Central memory CD4-positive, alpha-beta T cell (primary cell): Measurements from ENCODE around the gene ALDH5A1.

ENCODE experiments used
- DNase-seq: peaks from one replicate; pipeline ENCODE4 v3.0.0; 2022

The ALDH5A1 gene

DNA sequence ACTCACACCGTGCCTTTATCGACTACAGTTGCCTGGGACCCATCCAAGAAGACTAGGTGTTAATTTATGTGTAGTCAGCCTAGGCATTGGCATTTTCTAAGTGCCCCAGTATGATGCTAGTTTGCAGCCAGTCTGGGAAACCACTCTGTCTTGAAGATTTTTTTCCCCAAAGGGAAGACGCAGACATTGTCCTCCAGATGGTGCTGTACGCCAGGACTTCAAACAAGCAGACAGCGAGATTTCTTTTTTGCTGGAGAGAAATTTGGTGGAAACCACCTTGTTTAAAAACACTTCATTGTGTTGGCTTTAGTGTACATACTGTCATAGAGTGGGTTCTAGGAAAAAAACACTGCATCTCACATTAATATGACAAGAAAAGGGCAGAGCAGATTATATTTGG lies 30.0 kb downstream of the ALDH5A1 start:
- no peak for DNase-seq

DNA sequence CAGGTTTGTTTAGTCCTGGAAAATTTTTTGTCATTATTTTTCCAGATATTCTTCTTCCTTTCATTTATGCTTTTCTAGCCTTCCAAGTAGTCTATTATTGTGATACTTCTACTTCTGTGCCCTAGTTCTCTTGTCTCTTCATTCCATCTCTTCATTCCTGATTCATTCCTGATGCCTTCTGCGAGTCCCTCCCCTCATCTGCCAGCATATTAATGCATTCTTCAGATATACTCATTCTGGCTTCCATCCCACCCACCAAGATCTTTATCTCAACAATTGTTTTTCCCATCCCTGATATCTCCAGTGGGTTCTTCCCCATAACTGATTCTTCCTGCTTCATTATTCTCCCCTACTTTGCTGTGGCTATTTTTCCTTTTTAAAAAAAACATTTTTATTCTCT lies 35.2 kb downstream of the ALDH5A1 start:
- no peak for DNase-seq

DNA sequence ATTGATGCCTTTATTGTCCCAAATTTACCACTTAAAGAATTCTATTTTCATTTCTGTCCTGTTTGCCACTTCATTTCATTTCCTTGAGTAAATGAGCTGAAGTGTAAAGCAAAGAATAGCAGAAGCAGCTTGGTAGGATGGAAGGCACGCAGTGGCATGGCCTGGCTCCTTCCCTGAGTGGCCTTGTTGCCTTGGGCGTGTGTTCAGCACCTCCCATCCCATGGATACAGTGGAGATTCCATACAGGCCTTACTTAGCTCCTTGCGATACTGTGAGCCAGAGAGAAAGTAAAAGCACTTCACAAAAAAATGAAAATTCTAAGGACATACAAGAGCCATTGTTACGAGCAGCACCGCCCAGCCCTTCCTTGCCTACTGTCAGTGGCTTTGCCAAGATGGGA lies 39.6 kb downstream of the ALDH5A1 start:
- DNase-seq = no peak

DNA sequence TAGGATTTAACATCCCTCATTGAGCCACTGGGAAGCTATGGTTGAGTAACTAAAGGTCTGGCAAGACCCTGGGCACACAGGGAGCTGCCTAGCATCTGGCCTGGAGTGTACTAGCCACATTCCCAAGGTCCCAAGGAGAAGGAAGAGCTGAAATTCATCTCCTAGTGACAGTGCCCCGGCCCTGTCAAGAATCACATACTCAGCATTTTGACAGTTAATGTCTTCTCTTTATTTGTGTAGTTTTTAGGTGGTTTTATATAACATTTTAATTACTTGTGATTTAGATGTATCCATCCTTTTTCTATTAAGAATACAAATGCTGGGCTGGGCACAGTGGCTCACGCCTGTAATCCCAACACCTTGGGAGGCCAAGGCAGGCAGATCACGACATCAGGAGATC lies 40.4 kb downstream of the ALDH5A1 start:
- DNase-seq = no peak

DNA sequence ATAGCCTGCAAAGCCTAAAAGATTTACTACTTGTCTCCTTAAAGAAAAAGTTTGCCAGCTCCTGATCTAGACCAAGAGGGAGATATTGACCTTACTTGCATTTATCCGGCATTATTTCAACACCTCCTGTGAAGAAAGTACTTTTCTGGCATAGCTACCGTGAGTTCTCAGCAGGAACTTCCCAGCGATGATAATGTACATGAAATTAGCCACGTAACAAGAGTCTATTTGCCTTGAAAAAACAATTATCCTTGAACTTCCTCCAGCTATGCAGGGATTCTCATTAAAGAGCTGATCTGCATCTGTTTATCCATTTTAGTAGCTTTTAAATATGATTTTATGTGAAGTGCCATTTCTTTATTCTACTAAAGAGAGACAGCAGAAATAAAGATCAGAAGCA lies 41.7 kb downstream of the ALDH5A1 start:
- no peak for DNase-seq

DNA sequence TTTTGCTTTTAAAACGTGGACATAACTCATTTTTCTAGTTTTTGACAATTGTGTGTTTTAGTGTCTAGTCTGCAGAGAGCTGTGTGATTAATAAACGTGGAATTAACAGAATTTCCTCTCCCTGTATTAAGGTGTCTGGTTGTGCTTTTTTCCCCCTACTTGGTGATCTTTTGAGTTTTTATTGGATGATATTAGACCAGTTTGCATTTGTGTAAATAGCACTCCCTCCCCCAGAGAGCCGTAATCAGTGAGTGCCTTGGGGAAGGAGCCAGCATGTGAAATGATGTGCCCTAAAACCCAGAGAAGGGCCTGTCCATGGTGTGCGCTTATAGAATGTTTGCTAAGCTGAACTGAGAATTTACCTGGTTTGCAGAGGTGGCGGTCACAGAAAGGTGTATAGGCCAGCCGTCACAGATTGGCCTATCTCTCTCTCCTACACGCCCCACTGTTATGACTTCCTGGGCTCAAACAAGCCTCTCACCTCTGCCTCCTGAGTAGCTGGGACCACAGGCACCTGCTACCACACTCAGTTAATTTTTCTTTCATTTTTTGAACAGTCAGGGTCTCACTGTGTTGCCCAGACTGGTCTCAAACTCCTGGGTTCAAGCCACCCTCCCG lies 42.4 kb downstream of the ALDH5A1 start:
- no peak for DNase-seq

DNA sequence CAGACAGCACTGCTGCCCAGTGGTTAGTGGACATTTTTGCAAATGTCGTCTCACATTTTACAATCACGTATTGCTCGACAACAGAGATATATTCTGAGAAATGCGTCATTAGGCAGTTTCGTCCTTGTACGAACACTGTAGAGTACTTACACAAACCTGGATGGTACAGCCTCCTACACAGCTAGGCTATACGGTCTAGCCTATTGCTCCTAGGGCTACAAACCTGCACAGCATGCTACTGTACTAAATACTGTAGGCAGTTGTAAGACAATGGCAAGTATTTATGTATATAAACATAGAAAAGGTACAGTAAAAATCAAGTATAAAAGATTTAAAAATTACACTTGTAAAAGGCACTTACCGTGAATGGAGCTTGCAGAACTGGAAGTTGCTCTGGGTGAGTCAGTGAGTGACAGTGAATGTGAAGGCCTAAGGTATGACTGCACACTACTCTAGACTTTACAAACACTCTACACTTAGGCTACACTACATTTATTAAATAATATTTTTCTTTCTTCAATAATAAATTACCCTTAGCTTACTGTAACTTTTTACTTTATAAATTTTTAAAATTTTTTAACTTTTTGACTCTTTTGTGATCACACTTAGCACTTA lies 43.1 kb downstream of the ALDH5A1 start:
- DNase-seq = no peak

DNA sequence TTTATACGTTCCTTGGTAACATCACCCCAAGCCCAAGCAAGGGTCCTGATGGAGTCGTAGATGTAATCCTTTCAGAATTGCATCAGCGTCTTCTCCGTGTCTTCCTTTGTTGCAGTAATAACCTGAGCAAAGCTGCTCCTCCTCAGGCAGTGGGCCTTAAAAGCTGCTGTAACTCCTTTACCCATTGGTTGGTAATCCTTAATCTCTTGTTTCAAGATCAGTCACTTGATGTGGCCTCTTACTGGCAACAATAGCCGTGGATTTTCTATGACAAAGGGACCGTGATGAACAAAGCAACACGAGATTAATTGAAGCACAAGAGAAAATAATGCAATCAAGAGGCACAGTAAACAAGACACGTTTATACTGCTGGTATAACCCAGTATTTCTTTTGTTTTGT lies 44.6 kb downstream of the ALDH5A1 start:
- no peak for DNase-seq

DNA sequence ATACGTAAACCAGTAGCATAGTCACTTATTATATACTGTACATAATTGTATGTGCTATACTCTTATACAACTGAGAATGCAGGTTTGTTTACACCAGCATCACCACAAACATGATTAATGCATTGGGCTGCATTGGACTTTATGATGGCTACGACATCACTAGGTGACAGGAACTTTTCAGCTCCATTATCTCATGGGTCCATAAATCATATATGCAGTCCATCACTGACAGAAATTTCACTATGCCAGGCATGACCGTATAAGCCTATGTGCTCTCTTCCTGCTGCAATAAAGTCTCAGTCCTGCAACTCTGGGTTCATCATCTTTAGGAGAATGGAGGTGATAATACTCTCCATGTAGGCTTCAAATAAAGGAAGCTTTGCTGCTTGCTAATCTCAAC lies 45.4 kb downstream of the ALDH5A1 start:
- DNase-seq = no peak

DNA sequence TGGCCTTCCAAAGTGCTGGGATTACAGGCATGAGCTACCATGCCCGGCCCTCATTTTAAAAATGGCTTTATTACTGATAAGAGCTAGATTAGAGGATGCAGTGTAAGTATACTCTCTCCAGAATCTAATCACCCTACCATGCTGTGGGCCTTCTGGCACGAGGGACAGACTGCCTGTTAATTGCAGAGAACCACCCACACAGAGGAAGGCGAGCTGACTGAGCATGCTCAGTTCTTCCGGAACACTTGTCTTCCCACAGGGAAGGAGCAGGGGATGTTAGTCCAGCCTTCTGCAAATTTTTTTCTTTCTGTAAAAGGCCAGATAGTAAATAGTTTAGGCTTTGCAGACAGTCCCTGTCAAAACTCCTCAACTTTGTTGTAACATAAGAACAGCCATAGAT lies 48.9 kb downstream of the ALDH5A1 start:
- no peak for DNase-seq

DNA sequence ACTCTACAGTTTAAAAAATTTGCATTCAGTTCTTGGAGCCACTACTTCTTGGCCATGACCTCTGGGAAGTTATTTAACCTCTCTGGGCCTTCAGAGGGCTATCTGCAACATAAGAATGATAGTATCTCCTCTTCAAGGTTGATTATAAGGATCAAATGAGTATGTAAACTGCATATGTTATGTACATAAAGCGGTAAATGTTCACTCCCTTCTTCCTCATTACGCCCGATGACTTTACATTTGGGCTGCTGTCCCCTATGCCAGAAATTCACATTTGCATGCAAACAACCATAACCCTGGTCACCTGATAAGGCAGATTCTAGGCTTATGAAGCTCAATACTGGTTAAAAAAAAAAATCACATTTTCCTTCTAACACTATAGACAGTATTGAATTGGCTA lies 50.4 kb downstream of the ALDH5A1 start:
- DNase-seq = no peak

DNA sequence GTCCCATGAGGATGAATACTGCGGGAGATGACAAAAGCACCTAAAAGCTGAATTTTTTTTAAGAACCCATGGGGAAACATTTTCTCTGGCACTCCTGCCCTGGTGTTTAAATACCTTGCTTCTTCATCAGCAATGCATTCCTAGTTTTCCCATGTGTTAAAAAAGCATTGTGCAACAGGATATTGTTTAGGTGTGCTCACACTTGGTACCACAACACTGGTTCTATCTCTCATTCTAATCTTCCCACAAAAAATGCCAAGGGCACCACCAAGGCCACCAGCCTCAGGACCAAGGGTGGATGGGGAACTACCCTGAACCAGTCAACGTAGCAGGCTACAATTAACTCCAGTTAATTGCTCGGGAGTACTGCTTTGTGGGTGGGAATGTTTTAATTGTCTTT lies 50.9 kb downstream of the ALDH5A1 start:
- DNase-seq = no peak

DNA sequence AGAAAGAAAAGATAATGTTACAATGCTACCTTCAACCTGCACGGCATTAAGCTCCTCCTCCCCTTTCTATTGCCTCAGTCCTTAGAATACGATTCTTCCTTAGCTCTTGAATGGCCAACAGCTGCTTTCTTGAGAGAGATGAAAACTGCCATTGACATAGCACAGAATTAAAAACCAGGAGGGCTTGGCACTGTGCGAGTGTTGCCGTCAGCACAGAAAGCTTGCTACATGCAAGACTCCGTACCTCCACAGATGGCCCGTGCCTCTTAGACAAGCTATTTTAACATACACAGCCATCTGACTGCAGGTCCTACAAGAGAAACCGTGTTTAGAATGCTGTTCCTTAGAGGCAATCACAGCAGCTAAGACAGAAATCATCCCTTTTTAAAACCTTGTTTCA lies 51.7 kb downstream of the ALDH5A1 start:
- no peak for DNase-seq

DNA sequence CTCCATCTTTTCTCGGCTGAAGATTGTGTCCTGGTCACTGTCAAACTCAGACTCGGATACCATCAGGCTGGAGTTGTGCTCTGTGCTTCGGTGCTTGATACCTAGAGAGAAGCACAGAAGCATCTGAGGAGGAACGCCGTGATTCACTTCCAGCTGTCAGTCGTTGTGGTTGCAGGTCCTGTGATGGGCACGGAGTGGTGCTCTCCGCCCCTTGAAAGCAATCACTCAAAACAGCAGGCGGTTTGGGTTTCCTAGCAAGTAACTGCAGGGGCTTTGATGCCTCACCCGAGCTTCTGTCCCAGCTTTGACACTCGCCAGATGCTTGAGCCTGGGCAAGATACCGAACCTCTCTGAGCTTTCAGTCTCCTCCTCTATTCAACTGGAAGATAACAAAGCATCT lies 52.5 kb downstream of the ALDH5A1 start:
- DNase-seq = peak; percentile 3

DNA sequence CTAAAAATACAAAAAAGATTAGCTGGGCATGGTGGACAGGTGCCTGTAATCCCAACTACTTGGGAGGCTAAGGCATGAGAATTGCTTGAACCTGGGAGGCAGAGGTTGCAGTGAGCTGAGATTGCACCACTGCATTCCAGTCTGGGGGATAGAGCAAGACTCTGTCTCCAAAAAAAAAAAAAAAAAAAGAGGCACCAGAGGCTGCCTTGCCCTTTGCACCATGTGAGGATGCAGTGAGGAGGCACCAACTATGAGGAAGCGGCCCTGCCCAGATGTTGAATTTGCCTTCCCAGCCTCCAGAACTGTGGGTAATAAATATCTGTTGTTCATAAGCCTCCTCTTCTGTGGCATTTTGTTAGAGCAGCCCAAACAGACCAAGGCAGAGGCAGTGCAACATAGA lies 54.4 kb downstream of the ALDH5A1 start:
- DNase-seq = no peak

DNA sequence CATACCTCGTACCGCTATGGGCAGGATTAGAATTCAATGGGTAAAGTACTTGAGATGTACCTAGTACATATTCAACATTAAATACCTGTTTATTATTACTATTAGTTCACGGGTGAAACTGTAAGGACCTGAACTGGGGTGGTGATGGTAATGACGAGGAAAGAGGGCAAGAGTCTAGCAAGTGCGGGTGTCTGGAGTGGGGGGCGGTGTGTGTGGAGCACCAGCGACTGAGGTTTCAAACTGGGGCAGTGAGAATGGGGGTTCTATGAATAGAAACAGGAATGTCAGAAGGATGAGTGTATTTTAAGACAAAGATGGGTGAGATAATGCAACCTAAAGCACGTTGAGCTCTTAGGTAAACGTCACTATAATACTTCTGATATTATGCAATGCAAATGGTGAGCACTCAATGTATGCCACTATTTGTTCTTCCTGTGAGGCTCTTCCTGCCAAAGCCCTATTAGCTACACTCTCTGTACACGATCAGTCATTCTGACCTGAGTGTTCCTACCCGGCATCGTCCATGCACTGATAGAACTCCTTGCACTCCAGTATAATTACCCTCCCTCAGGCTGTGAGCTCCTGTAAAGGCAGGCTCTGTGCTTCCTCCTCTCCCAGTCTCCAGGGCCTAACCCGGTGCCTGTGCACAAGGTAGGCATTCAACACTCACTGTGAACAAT lies 55.0 kb downstream of the ALDH5A1 start:
- no peak for DNase-seq

DNA sequence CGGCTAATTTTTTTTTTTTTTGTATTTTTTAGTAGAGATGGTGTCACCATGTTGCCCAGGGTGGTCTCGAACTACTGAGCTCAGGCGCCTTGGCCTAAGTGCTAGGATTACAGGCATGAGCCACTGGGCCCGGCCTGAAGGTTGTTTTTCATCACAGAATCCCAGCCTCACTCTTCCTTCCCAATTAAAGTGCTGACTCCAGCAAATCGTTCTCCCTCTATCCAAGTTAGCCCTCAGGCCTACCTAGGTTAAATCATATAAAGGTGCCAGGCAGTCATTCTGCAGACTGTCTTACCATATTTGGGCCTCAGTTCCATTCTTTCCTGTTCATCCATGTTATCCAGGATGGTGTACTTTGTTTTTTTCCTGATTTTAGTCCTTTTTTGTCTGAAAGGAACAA lies 56.4 kb downstream of the ALDH5A1 start:
- no peak for DNase-seq

DNA sequence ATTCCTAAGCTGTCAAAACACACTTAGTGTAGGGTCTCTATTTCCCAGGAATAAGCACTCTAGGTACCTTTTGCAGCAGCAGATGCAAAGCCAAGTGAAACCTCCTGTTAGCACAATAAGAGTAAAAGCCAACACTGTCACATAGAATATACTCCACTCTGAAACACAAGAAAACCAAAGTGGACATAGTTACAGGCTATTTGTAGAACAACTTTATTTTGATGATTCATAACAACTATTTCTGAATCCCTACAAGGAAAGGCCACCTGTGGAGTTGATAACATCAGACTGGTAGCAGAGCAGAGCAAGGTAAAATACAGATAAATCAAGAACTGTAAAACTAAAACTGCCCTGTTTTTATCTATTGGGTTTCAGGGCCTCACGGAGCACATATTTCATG lies 59.7 kb downstream of the ALDH5A1 start:
- DNase-seq = no peak

DNA sequence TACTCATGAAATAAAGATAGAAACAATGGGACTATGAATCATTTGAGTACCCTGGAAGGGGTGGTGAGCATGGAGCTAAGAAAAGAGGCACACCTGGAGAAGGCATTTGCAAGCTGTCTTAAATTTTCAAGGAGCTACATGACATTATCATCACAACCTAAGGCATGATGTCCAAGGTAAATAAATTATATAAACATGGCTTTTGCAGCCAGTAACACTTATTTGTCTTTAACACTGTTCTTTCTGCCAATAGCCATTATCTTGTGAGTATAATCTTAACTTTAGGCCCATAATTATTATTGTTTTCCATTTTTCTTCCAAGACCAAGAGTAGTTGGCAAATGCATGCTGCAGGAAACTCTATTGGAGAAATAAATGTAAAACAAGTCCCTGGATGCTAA lies 63.7 kb downstream of the ALDH5A1 start:
- no peak for DNase-seq

DNA sequence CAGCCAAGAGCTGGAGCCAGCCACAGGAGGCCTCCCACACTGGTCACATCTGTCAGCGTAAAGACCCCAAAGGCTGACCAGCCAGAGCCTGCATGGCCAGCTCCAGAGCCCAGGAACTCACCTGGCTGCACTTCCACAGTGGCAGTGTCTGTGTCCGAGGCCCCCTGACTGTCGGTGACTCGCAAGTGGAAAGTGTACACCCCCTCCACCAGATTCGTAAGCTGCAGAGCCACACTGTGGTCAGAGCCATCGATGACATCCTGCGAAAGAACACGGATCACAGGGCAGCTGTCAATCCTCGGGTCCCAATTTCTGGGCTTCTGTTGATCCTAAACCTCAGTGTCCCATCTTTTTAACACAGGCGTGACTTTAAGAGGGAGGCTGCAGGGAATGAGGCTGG lies 69.3 kb downstream of the ALDH5A1 start:
- DNase-seq = no peak

DNA sequence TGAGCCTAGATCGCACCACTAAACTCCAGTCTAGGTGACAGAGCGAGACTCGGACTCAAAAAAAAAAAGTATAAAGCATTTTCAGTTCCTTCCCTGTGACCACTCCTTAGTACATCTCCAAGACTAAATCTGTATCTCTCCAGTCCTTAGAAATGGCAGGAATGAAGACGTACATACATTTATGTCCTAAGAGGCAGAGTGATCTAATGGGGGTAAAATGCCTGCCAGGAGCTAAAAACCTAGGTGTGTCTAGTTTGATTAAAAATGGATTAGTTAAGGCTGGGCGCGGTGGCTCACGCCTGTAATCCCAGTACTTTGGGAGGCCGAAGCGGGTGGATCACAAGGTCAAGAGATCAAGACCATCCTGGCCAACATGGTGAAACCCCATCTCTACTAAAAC lies 70.4 kb downstream of the ALDH5A1 start:
- no peak for DNase-seq

DNA sequence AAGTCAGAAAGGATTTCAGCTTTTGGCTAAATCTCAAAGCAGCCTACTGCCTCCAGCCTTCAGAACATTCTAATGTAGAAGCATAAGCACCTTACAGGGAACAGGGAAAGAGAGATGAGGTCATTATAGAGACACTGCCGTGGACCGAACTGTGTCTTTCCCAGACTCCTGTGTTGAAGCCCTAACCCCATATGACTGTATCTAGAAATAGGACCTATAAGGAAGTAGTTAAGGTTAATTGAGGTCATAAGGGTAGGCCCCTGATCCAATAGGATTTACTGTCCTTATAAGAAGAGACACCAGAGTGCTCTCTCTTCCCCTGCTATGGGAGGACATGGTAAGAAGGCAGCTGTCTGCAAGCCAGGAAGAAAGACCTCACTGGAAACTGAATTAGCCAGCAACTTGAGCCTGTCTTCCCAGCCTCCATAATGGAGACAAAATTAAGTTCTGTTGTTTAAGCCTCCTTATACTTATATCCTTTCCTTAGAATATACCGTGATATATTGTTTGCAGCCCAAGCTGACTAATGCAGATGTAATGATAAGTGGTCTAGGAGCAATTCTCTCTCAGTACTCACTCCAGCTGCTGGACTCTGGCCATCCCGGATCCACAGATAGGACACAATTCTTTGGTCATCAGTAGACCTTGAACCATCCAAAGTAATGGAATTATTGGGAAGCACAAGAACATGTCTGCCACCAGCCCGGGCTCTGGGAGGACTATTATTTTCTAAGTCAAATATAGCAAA lies 71.4 kb downstream of the ALDH5A1 start:
- no peak for DNase-seq

DNA sequence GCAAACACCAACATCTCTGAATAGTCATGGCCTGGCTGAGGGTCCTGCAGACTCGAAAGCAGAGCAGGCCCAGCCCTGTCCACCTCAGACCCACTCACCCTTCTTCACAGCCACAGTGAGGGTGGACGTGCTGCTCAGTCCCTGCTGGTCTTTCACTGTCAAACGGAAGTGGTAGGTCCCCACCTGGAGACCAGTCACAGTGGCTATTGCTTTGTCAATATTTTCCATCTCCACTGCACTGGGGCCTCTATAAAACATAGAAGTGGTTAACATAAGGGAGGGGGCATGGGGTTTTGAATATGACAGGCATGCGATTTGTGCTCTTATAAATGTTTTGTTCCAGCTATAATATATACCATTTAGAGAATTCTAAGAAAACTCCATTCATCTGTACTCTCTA lies 73.9 kb downstream of the ALDH5A1 start:
- DNase-seq = no peak

DNA sequence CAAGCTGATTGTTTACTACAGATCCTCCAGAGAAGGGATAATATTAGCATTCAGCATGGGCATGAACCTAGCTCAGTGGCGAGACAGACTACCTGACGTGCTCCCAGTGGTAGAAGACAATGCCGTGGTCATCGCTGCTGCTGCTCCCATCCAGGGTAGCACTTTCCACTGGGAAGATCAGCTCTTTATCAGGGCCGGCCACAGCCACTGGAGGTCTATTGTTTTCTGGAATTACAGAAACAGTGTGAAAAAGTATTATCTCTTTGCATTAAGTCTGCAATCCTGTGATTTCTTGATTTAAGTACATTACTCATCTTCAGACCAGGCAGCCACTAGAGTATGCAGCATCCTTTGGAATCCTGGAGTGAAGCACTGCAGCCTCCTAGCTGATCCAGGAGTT lies 75.0 kb downstream of the ALDH5A1 start:
- no peak for DNase-seq
